HepG2 (cell line): Measurements from ENCODE around the gene CDH8. TPM values are rescaled to one million over a fixed set of nuclear protein-coding genes. Genes with fewer than 3 reads are reported as not detected.

ENCODE experiments used
- ATAC-seq: fragments of 200-7000 bp; cut with Tn5 transposase; 3 replicates; pipeline ENCODE4 v1.9.1; 2020; ENCODE audit warnings: mild to moderate bottlenecking, moderate library complexity
- BruUV-seq: library from RNA; stranded (reverse); fragments of 400-500 nt; replicated peaks from 2 replicates; lab custom pipeline; 2021; lab: Mats Ljungman, UMichigan
- CTCF ChIA-PET: fragments of 300-600 bp; formaldehyde crosslinking; extraction: SDS; loops from one replicate; lab custom pipeline; 2021; ENCODE audit warnings: low total read pairs, inconsistent platforms, low intra/inter-chr PET ratio; lab: Yijun Ruan, JAX
- POLR2A ChIA-PET: fragments of 350-600 bp; sonication (Branson Sonifier 250); formaldehyde crosslinking; loops from one replicate; lab custom pipeline; 2020; ENCODE audit warnings: antibody characterized with exemption, inconsistent platforms; lab: Yijun Ruan, JAX
- DNase-seq: peaks from one replicate; pipeline ENCODE4 v3.0.0-alpha.2; 2015; ENCODE audit warnings: low spot score
- FAIRE-seq: peaks from 3 replicates; lab custom pipeline; 2011; peaks lifted over from hg19 to GRCh38; lab: Jason Lieb, UNC
- H2AFZ ChIP-seq: one replicate; pipeline ENCODE4 v1.6.1; 2011; ENCODE audit warnings: low read length, inconsistent platforms
- H3K27ac ChIP-seq: fragments of 300-600 bp; 3 replicates; pipeline ENCODE4 v1.8.0; 2011; ENCODE audit warnings: mixed run types, mild to moderate bottlenecking, mixed read lengths, low read length, inconsistent platforms; ENCODE audit not compliant: insufficient read depth; ENCODE audit errors: extremely low read length
- H3K27me3 ChIP-seq, 2 experiments: fragments of 200-600 bp in 1 of 2; 2 replicates in 1 of 2; 3 replicates in 1 of 2; pipeline versions ENCODE4 v1.6.0 to v1.8.0; 2011; ENCODE audit warnings: low read length in 2 of 2, mild to moderate bottlenecking in 2 of 2, moderate library complexity in 2 of 2, inconsistent platforms in 1 of 2; ENCODE audit not compliant: insufficient read depth in 2 of 2, control insufficient read depth in 1 of 2
- H3K36me3 ChIP-seq, 2 experiments: fragments of 200-600 bp in 1 of 2; replicated peaks in 1 of 2; 2 replicates in 1 of 2; 3 replicates in 1 of 2; pipeline versions ENCODE4 v1.5.1 to v1.8.0; 2011; ENCODE audit warnings: low read length in 2 of 2, inconsistent platforms in 1 of 2; ENCODE audit not compliant: insufficient read depth in 2 of 2, control insufficient read depth in 1 of 2
- H3K4me1 ChIP-seq: 2 replicates; pipeline ENCODE4 v1.5.1; 2012; ENCODE audit warnings: low read length, inconsistent platforms; ENCODE audit not compliant: insufficient read depth
- H3K4me2 ChIP-seq: 2 replicates; pipeline ENCODE4 v1.6.0; 2011; ENCODE audit warnings: low read depth, low read length, inconsistent platforms
- H3K4me3 ChIP-seq, 3 experiments: fragments of 200-600 bp in 1 of 3; sonication (generic), shearing (Covaris generic) in 1 of 3; replicated peaks in 1 of 3; 2 replicates each; pipeline ENCODE4 v1.5.1; 2011 to 2016; ENCODE audit warnings: low read length in 3 of 3, inconsistent platforms in 2 of 3, low read depth in 2 of 3, mild to moderate bottlenecking in 2 of 3, control low read depth in 1 of 3, mixed read lengths in 1 of 3; ENCODE audit not compliant: insufficient read depth in 1 of 3
- H3K79me2 ChIP-seq: one replicate; pipeline ENCODE4 v1.6.1; 2011; ENCODE audit warnings: low read length, inconsistent platforms; ENCODE audit not compliant: insufficient read depth
- H3K9ac ChIP-seq: 2 replicates; pipeline ENCODE4 v1.6.0; 2011; ENCODE audit warnings: mild to moderate bottlenecking, low read depth, low read length, inconsistent platforms; ENCODE audit not compliant: insufficient read depth
- H3K9me3 ChIP-seq: 2 replicates; pipeline ENCODE4 v1.5.1; 2012; ENCODE audit warnings: mild to moderate bottlenecking, low read length
- H4K20me1 ChIP-seq: 2 replicates; pipeline ENCODE4 v1.6.0; 2011; ENCODE audit warnings: inconsistent platforms, mild to moderate bottlenecking, low read length, moderate library complexity; ENCODE audit not compliant: insufficient read depth
- CHD4 ChIP-seq: fragments of 200-600 bp; sonication (generic); IDR thresholded peaks from 2 replicates; pipeline ENCODE4 v1.7.0; 2017; ENCODE audit warnings: mild to moderate bottlenecking, low read length, borderline replicate concordance
- HNF4G ChIP-seq, 2 experiments: sonication (generic) in 1 of 2; formaldehyde crosslinking in 1 of 2; IDR thresholded peaks; 2 replicates each; pipeline versions ENCODE4 v1.4.0 to v1.6.1; 2011 to 2020; ENCODE audit warnings: borderline replicate concordance in 2 of 2, low read depth in 2 of 2, mild to moderate bottlenecking in 2 of 2, low read length in 1 of 2, missing genetic modification reagents in 1 of 2, moderate library complexity in 1 of 2
- HNRNPH1 ChIP-seq: fragments of 200-400 bp; formaldehyde crosslinking; optimal IDR thresholded peaks from 2 replicates; pipeline ENCODE3; 2017; ENCODE audit warnings: mild to moderate bottlenecking, low read depth, low read length
- MBNL3 ChIP-seq: fragments of 250-450 bp; sonication (Bioruptor Pico); conservative IDR thresholded peaks from 2 replicates; pipeline ENCODE4 v1.8.0; 2022; ENCODE audit warnings: mild to moderate bottlenecking, inconsistent platforms
- MTA3 ChIP-seq: sonication (generic); formaldehyde crosslinking; IDR thresholded peaks from 2 replicates; pipeline ENCODE4 v1.4.0; 2020; ENCODE audit warnings: missing genetic modification reagents
- NCOA1 ChIP-seq: sonication (generic); formaldehyde crosslinking; IDR thresholded peaks from 2 replicates; pipeline ENCODE4 v1.9.0; 2021; ENCODE audit warnings: missing genetic modification reagents
- NFRKB ChIP-seq: fragments of 450-650 bp; IDR thresholded peaks from 2 replicates; pipeline ENCODE4 v1.6.1; 2017
- RFX5 ChIP-seq: IDR thresholded peaks from 2 replicates; pipeline ENCODE4 v1.6.1; 2011; ENCODE audit warnings: low read depth, low read length, improper control_type of control experiment
- SMC3 ChIP-seq: IDR thresholded peaks from 2 replicates; pipeline ENCODE4 v1.6.1; 2011; ENCODE audit warnings: low read length, improper control_type of control experiment
- STAG1 ChIP-seq: sonication (generic); formaldehyde crosslinking; IDR thresholded peaks from 2 replicates; pipeline ENCODE4 v1.4.0; 2020; ENCODE audit warnings: missing genetic modification reagents
- TGIF2 ChIP-seq: IDR thresholded peaks from 2 replicates; pipeline ENCODE4 v1.6.1; 2016; ENCODE audit warnings: control low read depth, missing compliant biosample characterization
- ZMYM3 ChIP-seq: sonication (generic); formaldehyde crosslinking; IDR thresholded peaks from 2 replicates; pipeline ENCODE4 v1.5.1; 2020; ENCODE audit warnings: mild to moderate bottlenecking, missing genetic modification reagents
- ZNF10 ChIP-seq: sonication (generic); formaldehyde crosslinking; IDR thresholded peaks from 2 replicates; pipeline ENCODE4 v1.4.0; 2020; ENCODE audit warnings: mild to moderate bottlenecking, low read depth, missing genetic modification reagents, borderline replicate concordance
- ZNF256 ChIP-seq: sonication (generic); formaldehyde crosslinking; conservative IDR thresholded peaks from 2 replicates; pipeline ENCODE4 v1.4.0; 2020; ENCODE audit warnings: missing genetic modification reagents
- ZNF766 ChIP-seq: sonication (generic); formaldehyde crosslinking; IDR thresholded peaks from 2 replicates; pipeline ENCODE4 v1.5.0; 2020; ENCODE audit warnings: missing genetic modification reagents, borderline replicate concordance
- WGBS: methylation state at CpG from one replicate; pipeline ENCODE4 v1.1.6; 2017; ENCODE audit warnings: low lambda C conversion rate; 5-methylcytosine and 5-hydroxymethylcytosine counted together
- in situ Hi-C: cut with HindIII; loops from 2 replicates; pipeline ENCODE4 v1.10.0; 2017; ENCODE audit warnings: low pct_unique_long_range_greater_than_20kb; ENCODE audit not compliant: extremely low pct_ligation_motif_present
- intact Hi-C: fragments of 100-400 bp; cut with micrococcal nuclease; formaldehyde crosslinking; loops from one replicate; pipeline ENCODE4 v1.10.0; 2022; ENCODE audit not compliant: unreplicated experiment
- polyA plus RNA-seq, 8 experiments: library from polyadenylated mRNA; depleted of rRNA in 3 of 8; stranded (reverse) in 7 of 8; unstranded in 1 of 8; fragments of >200 nt; fragmentation: Illumina TruSeq in 4 of 8; extraction: Trizol in 4 of 8; gene quantifications; 2 replicates each; pipeline versions ENCODE4 v1.2.1 to v1.2.3, GENCODE V29; 2011 to 2016; ENCODE audit warnings: low read depth in 4 of 8, missing spikeins in 1 of 8, mixed read lengths in 1 of 8; ENCODE audit not compliant: insufficient read depth in 1 of 8
- total RNA-seq, 5 experiments: library from RNA; depleted of rRNA; stranded (reverse); fragments of >200 nt; fragmentation: Illumina TruSeq; extraction: Trizol; gene quantifications; 2 replicates each; pipeline ENCODE4 v1.2.3, GENCODE V29; 2016; ENCODE audit warnings: low read depth in 1 of 5
- TF ChIP-seq, protein P1 (sequence below): sonication (generic); formaldehyde crosslinking; IDR thresholded peaks from 2 replicates; pipeline ENCODE4 v1.8.1; 2023; ENCODE audit warnings: mild to moderate bottlenecking, missing genetic modification reagents
- TF ChIP-seq, protein P2 (sequence below): sonication (generic); formaldehyde crosslinking; IDR thresholded peaks from 2 replicates; pipeline ENCODE4 v1.8.1; 2023; ENCODE audit warnings: mild to moderate bottlenecking, missing genetic modification reagents
- TF ChIP-seq, protein P3 (sequence below): sonication (generic); formaldehyde crosslinking; IDR thresholded peaks from 2 replicates; pipeline ENCODE4 v1.5.0; 2020; ENCODE audit warnings: mild to moderate bottlenecking, missing genetic modification reagents, moderate library complexity

The CDH8 gene
- total and polyA plus RNA-seq, 2 of the 13 experiments (the other 11 are each of a cell fraction or from before 2014, with no cell fraction given): not detected

DNA sequence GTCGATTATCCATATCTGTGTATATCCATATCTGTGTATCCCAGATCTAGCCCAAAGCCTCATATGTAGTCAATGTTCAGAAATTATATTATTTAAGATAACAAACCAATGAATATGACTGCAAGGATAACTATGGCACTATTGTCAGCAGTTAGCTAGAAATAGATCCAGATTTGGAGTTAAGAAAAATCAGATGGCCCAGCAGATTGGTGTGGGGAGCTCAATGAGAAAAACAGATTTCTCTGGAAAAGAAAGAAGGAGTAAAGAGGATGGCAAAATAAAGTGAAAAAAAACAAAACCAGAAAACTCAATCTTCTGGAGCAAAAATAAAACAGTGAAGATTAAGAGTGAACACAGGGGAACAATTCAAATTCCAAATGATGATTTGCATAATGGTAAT lies 10.6 kb upstream of the CDH8 start (continued):
- TF ChIP-seq ZNF10 (no peak), MBNL3 (CRISPR knock-in tag) (no peak)

DNA sequence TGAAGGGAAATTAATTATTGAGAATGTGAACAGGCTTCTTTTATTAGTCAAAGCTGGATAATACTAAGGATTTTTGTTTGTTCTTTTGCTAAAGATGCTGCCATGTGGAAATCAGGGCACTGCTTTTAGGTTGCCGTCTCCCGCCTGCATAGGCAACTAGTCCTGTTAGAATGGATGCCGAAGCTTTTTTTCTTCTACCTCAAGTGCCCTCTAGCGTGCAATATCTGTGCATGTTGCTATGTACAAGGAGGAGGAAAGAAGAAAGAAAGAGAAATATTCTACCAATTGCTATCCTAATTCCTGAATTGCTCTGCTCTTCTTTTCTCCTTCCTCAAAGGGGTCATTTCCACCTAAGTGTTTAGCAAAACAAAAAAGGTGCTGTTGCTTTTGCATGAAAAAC lies 5.2 kb upstream of the CDH8 start:
- Histone ChIP-seq H3K9ac (no peak overlapping the region), H3K27me3 (0 out of 5 replicates have a peak, but pooled peaks cover 0 to 13% of the 10 kb centered on the region in 2 experiments), H3K4me2 (no peak overlapping the region), H3K27ac (no peak overlapping the region), H3K4me3 (no peak overlapping the region), H3K4me1 (no peaks in the 10 kb centered on the region), H3K79me2 (no peaks in the 10 kb centered on the region), H4K20me1 (no peaks in the 10 kb centered on the region), H2AFZ (no peak overlapping the region), H3K36me3 (no peaks in the 10 kb centered on the region), H3K9me3 (no peaks in the 10 kb centered on the region)
- DNase-seq (peak; percentile 40), FAIRE-seq (peak; percentile 63), ATAC-seq (peak; percentile 86)
- WGBS: 1% methylated on average over 4 of the region's 4 CpGs
- intact Hi-C loops (loop anchor here (5.0 kb wide), 1 partner anchor 104 kb away; no protein-coding TSS in a partner anchor), in situ Hi-C loops (no loop called here)
- ChIA-PET POLR2A (no interaction called here), CTCF (no interaction called here)
- BruUV-seq: no TSS peak
- TF ChIP-seq ZMYM3 (CRISPR knock-in tag) (no peak), MTA3 (CRISPR knock-in tag) (no peak), NCOA1 (CRISPR knock-in tag) (no peak), HNF4G (IDR thresholded peaks at IDR 0.05; ENCODE audit: borderline replicate concordance, low read depth, low read length) (no peak), HNF4G (CRISPR knock-in tag; IDR thresholded peaks at IDR 0.05; ENCODE audit: borderline replicate concordance, low read depth) (no peak), SMC3 (peak; percentile 27; the same call in 1 of the 2 replicates), HNRNPH1 (no peak), ZNF766 (CRISPR knock-in tag) (no peak), ZNF256 (no peak), STAG1 (CRISPR knock-in tag) (peak; percentile 61), TGIF2 (CRISPR knock-in tag) (no peak), CHD4 (no peak), NFRKB (no peak), RFX5 (peak; percentile 21; the same call in 1 of the 2 replicates)
- TF ChIP-seq, protein P1, sequence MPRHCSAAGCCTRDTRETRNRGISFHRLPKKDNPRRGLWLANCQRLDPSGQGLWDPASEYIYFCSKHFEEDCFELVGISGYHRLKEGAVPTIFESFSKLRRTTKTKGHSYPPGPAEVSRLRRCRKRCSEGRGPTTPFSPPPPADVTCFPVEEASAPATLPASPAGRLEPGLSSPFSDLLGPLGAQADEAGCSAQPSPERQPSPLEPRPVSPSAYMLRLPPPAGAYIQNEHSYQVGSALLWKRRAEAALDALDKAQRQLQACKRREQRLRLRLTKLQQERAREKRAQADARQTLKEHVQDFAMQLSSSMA (CRISPR knock-in tag): no peak
- TF ChIP-seq, protein P2, sequence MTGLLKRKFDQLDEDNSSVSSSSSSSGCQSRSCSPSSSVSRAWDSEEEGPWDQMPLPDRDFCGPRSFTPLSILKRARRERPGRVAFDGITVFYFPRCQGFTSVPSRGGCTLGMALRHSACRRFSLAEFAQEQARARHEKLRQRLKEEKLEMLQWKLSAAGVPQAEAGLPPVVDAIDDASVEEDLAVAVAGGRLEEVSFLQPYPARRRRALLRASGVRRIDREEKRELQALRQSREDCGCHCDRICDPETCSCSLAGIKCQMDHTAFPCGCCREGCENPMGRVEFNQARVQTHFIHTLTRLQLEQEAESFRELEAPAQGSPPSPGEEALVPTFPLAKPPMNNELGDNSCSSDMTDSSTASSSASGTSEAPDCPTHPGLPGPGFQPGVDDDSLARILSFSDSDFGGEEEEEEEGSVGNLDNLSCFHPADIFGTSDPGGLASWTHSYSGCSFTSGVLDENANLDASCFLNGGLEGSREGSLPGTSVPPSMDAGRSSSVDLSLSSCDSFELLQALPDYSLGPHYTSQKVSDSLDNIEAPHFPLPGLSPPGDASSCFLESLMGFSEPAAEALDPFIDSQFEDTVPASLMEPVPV (CRISPR knock-in tag): no peak
- TF ChIP-seq, protein P3, sequence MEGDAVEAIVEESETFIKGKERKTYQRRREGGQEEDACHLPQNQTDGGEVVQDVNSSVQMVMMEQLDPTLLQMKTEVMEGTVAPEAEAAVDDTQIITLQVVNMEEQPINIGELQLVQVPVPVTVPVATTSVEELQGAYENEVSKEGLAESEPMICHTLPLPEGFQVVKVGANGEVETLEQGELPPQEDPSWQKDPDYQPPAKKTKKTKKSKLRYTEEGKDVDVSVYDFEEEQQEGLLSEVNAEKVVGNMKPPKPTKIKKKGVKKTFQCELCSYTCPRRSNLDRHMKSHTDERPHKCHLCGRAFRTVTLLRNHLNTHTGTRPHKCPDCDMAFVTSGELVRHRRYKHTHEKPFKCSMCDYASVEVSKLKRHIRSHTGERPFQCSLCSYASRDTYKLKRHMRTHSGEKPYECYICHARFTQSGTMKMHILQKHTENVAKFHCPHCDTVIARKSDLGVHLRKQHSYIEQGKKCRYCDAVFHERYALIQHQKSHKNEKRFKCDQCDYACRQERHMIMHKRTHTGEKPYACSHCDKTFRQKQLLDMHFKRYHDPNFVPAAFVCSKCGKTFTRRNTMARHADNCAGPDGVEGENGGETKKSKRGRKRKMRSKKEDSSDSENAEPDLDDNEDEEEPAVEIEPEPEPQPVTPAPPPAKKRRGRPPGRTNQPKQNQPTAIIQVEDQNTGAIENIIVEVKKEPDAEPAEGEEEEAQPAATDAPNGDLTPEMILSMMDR: peak; percentile 55
